ENCODE data around the gene LIPG. TPM values are rescaled to one million over a fixed set of nuclear protein-coding genes. Genes with fewer than 3 reads are reported as not detected.

LIPG gene
- total RNA-seq, 1 donor from 2014 or later: 10.2 TPM

DNA sequence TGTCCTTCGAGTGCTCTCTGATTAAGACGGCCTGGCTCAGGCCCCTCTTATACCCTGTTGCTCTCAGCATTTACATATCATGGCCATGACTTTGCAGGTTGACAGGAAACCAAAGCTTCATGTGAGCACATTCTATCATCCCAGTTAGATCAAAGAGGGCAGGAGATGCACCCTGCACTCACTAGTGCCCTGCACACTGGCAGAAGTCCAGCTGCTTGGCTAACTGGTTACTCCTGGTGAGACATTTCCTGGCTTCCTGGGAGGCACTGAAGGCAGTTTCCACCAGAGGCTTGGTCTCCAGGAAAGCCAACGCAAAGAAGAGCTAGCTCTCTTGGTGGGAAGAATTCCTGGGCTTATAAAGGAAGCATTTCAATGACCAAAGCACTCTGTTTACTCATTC lies 66.3 kb downstream of the LIPG start:
- H3K27me3 Mint-ChIP-seq (ENCODE audit: unreplicated experiment): peaks cover 6% of the 10 kb centered on the region
- no peak for DNase-seq
- H3K9me3 Mint-ChIP-seq (ENCODE audit: unreplicated experiment): peaks cover 3% of the 10 kb centered on the region
- H3K27ac Mint-ChIP-seq (ENCODE audit: unreplicated experiment): no peak overlapping the region
- TF ChIP-seq, protein P1, sequence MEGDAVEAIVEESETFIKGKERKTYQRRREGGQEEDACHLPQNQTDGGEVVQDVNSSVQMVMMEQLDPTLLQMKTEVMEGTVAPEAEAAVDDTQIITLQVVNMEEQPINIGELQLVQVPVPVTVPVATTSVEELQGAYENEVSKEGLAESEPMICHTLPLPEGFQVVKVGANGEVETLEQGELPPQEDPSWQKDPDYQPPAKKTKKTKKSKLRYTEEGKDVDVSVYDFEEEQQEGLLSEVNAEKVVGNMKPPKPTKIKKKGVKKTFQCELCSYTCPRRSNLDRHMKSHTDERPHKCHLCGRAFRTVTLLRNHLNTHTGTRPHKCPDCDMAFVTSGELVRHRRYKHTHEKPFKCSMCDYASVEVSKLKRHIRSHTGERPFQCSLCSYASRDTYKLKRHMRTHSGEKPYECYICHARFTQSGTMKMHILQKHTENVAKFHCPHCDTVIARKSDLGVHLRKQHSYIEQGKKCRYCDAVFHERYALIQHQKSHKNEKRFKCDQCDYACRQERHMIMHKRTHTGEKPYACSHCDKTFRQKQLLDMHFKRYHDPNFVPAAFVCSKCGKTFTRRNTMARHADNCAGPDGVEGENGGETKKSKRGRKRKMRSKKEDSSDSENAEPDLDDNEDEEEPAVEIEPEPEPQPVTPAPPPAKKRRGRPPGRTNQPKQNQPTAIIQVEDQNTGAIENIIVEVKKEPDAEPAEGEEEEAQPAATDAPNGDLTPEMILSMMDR (IDR thresholded peaks at IDR 0.05; ENCODE audit: partially characterized antibody, unreplicated experiment): no peak
- H3K4me3 Mint-ChIP-seq (ENCODE audit: unreplicated experiment): no peak overlapping the region
- H3K36me3 Mint-ChIP-seq (ENCODE audit: unreplicated experiment): peaks cover 5% of the 10 kb centered on the region
- peaks cover 3% of the 10 kb centered on the region for H3K4me1 Mint-ChIP-seq (ENCODE audit: low read depth, unreplicated experiment)

DNA sequence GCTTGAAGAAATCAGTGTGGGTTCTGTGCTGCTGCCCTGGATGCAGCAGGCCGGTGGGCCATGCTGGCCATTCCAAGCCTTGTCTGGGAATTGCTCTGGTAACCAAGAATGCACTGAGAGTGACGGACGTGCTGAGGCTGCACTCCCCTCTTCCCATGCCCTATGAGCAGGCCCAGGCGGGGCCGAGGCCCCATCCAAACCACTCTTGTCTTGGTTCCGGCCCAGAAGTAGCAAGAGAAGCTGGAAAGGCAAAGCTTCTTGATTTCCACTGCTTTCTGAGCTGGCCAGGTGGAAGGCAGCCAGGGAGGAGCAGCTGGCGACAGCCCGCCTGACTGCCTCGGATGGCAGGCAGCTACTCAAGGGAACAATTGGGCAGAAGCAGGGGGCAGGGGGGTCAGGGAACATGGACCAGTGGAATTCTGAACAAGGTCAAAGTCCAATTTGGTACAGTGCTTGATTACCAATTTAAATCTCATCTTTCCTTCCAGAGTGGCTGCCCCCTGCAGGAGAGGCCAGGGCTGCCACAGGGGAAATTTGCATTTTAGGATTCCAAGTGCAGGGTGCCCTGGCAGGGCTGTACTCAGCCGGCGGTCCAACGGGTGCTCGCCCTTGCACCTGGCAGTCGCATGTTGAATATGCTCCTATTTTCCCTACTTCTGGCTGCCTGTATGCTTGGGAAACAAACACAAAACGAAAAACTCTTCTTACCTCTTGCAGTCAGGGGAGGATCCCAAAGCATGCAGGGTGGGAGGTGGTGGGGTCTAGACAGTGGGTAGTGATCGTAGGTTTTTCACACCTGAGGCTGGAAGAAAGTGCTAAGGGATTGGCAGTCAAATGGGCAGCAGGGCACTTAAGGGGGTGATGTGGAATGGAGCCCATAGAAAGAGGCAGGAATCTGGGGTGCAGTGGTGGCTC lies 67.3 kb downstream of the LIPG start:
- Mint-ChIP-seq H3K4me1 (ENCODE audit: low read depth, unreplicated experiment) (peaks cover 3% of the 10 kb centered on the region), H3K4me3 (ENCODE audit: unreplicated experiment) (no peak overlapping the region), H3K36me3 (ENCODE audit: unreplicated experiment) (peaks cover 5% of the 10 kb centered on the region), H3K9me3 (ENCODE audit: unreplicated experiment) (peaks cover 3% of the 10 kb centered on the region), H3K27me3 (ENCODE audit: unreplicated experiment) (peaks cover 7% of the 10 kb centered on the region), H3K27ac (ENCODE audit: unreplicated experiment) (no peak overlapping the region)
- TF ChIP-seq, protein P1 (IDR thresholded peaks at IDR 0.05; ENCODE audit: partially characterized antibody, unreplicated experiment): peak; percentile 31
- no peak for DNase-seq

DNA sequence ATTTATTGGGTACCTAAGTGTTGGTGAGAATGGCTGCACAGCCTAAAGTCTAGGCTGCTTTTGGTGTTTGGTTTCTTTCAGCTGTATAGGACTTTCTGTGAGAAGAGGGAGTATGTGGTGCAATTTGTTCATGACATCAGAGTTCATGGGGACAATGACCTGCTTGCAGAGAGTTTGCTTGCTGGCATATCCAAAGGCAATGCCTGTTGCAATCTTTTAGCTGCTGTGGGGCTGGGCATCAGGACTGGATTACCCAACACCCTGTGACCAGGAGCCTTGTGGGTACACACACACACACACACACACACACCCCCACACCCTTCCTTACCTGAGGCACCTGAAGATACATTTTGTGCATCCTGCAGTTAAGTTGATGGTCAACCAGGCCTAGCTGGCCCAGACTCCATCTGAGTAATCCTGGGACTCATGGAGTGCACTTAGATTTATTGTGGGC lies 68.4 kb downstream of the LIPG start:
- H3K36me3 Mint-ChIP-seq (ENCODE audit: unreplicated experiment): peaks cover 5% of the 10 kb centered on the region
- TF ChIP-seq, protein P1 (IDR thresholded peaks at IDR 0.05; ENCODE audit: partially characterized antibody, unreplicated experiment): no peak
- H3K4me1 Mint-ChIP-seq (ENCODE audit: low read depth, unreplicated experiment): peaks cover 3% of the 10 kb centered on the region
- no peak for DNase-seq
- H3K9me3 Mint-ChIP-seq (ENCODE audit: unreplicated experiment): peaks cover 3% of the 10 kb centered on the region
- no peak overlapping the region for H3K27ac Mint-ChIP-seq (ENCODE audit: unreplicated experiment)
- peaks cover 7% of the 10 kb centered on the region for H3K27me3 Mint-ChIP-seq (ENCODE audit: unreplicated experiment)
- H3K4me3 Mint-ChIP-seq (ENCODE audit: unreplicated experiment): no peak overlapping the region

- no peak for DNase-seq
- peaks cover 7% of the 10 kb centered on the region for H3K27me3 Mint-ChIP-seq (ENCODE audit: unreplicated experiment)
- no peak overlapping the region for H3K27ac Mint-ChIP-seq (ENCODE audit: unreplicated experiment)
- peaks cover 3% of the 10 kb centered on the region for H3K4me1 Mint-ChIP-seq (ENCODE audit: low read depth, unreplicated experiment)
- H3K4me3 Mint-ChIP-seq (ENCODE audit: unreplicated experiment): no peak overlapping the region
- H3K36me3 Mint-ChIP-seq (ENCODE audit: unreplicated experiment): peaks cover 5% of the 10 kb centered on the region
- TF ChIP-seq, protein P1 (IDR thresholded peaks at IDR 0.05; ENCODE audit: partially characterized antibody, unreplicated experiment): no peak
- H3K9me3 Mint-ChIP-seq (ENCODE audit: unreplicated experiment): peaks cover 3% of the 10 kb centered on the region
Observed at GRCh38 chr18:49631146-49631866, 69.4 kb downstream of the LIPG start.

Data from glutamatergic neuron (in vitro differentiated cells).